Ectodermal cell (in vitro differentiated cells): ENCODE data around the gene PPIA.

ENCODE experiments used
- H3K27ac ChIP-seq: 2 replicates; pipeline ENCODE4 v1.7.0; 2013; ENCODE audit warnings: mild to moderate bottlenecking, low read depth, low read length; ENCODE audit not compliant: insufficient read depth, poor library complexity, severe bottlenecking
- H3K27me3 ChIP-seq: 2 replicates; pipeline ENCODE4 v1.7.0; 2013; ENCODE audit warnings: mild to moderate bottlenecking, low read length; ENCODE audit not compliant: insufficient read depth, control insufficient read depth, poor library complexity, severe bottlenecking
- H3K36me3 ChIP-seq: one replicate; pipeline ENCODE4 v1.7.0; 2013; ENCODE audit warnings: low read length; ENCODE audit not compliant: control insufficient read depth, insufficient read depth
- H3K4me1 ChIP-seq: one replicate; pipeline ENCODE4 v1.7.0; 2013; ENCODE audit warnings: low read length; ENCODE audit not compliant: control insufficient read depth, insufficient read depth
- H3K4me3 ChIP-seq: 2 replicates; pipeline ENCODE4 v1.7.0; 2013; ENCODE audit warnings: low read depth, low read length, control low read depth; ENCODE audit not compliant: insufficient read depth
- H3K9me3 ChIP-seq: 2 replicates; pipeline ENCODE4 v1.7.0; 2013; ENCODE audit warnings: mild to moderate bottlenecking, low read length, moderate library complexity; ENCODE audit not compliant: control insufficient read depth
- WGBS, 2 experiments: methylation state at CpG; one replicate each; pipeline ENCODE4 v1.1.7; 2013; ENCODE audit warnings: missing lambda C conversion rate in 2 of 2; 5-methylcytosine and 5-hydroxymethylcytosine counted together

Gene PPIA

GRCh38 chr7:44849259-44849884 is 52.9 kb downstream of the PPIA start:
- peaks cover 7% of the 10 kb centered on the region for H3K4me1 ChIP-seq
- H3K9me3 ChIP-seq, result no peaks in the 10 kb centered on the region
- H3K4me3 ChIP-seq, result peak overlapping the region; percentile 79
- WGBS, 2 experiments, result 87 to 97% methylated on average over 8 to 10 of the region's 10 CpGs
- no peaks in the 10 kb centered on the region for H3K36me3 ChIP-seq
- H3K27ac ChIP-seq, result no peak overlapping the region
- H3K27me3 ChIP-seq, result no peaks in the 10 kb centered on the region

GRCh38 chr7:44849885-44850544 is 53.5 kb downstream of the PPIA start:
- Histone ChIP-seq H3K4me1 (peaks cover 7% of the 10 kb centered on the region), H3K4me3 (no peak overlapping the region), H3K36me3 (no peaks in the 10 kb centered on the region), H3K27ac (no peak overlapping the region), H3K9me3 (no peaks in the 10 kb centered on the region), H3K27me3 (no peaks in the 10 kb centered on the region)
- WGBS, 2 experiments, result 73 to 76% methylated on average over 5 of the region's 5 CpGs

- no peaks in the 10 kb centered on the region for H3K36me3 ChIP-seq
- H3K4me1 ChIP-seq, result peaks cover 7% of the 10 kb centered on the region
- WGBS, 2 experiments, result 89 to 94% methylated on average over 3 of the region's 3 CpGs
Measured at GRCh38 chr7:44852590-44852989, 56.1 kb downstream of the PPIA start.

More at GRCh38 chr7:44852590-44852989, 56.1 kb downstream of the PPIA start:
- no peak overlapping the region for H3K4me3 ChIP-seq
- no peak overlapping the region for H3K27ac ChIP-seq
- H3K27me3 ChIP-seq, result no peaks in the 10 kb centered on the region
- H3K9me3 ChIP-seq, result no peaks in the 10 kb centered on the region
